Activated B cell treated with CpG ODN at 0.5 μM for 24 hours (primary cell): ENCODE results near the gene CYSTM1. TPM values are rescaled to one million over a fixed set of nuclear protein-coding genes. Genes with fewer than 3 reads are reported as not detected.
A peak's percentile ranks its signal among the peaks of the same experiment; 100 is the strongest.

ENCODE experiments used
- ATAC-seq: fragments of 200-7000 bp; cut with Tn5 transposase; one replicate; pipeline ENCODE4 v1.10.0; 2021; ENCODE audit warnings: low read depth, mild to moderate bottlenecking, moderate library complexity
- CTCF ChIA-PET: fragments of 350-600 bp; sonication (Branson Sonifier 250); formaldehyde crosslinking; loops from one replicate; lab custom pipeline; 2021; ENCODE audit warnings: antibody characterized with exemption; lab: Charles Lee
- POLR2A ChIA-PET: fragments of 350-600 bp; sonication (Branson Sonifier 250); formaldehyde crosslinking; loops from one replicate; lab custom pipeline; 2021; ENCODE audit warnings: antibody characterized with exemption; lab: Charles Lee
- DNase-seq: peaks from one replicate; pipeline ENCODE4 v3.0.0; 2022
- H3K27ac Mint-ChIP-seq: one replicate; pipeline ENCODE4 v1.8.0; 2020; ENCODE audit warnings: mixed read lengths
- H3K27me3 Mint-ChIP-seq: one replicate; pipeline ENCODE4 v1.8.0; 2021; ENCODE audit warnings: mixed read lengths
- H3K36me3 Mint-ChIP-seq: one replicate; pipeline ENCODE4 v1.8.0; 2021; ENCODE audit warnings: low read depth, mixed read lengths
- H3K4me1 Mint-ChIP-seq: one replicate; pipeline ENCODE4 v1.8.0; 2021; ENCODE audit warnings: mixed read lengths
- H3K4me3 Mint-ChIP-seq: one replicate; pipeline ENCODE4 v1.8.0; 2020; ENCODE audit warnings: mild to moderate bottlenecking, mixed read lengths
- H3K9me3 Mint-ChIP-seq: one replicate; pipeline ENCODE4 v1.8.0; 2020; ENCODE audit warnings: mixed read lengths
- CTCF ChIP-seq: fragments of 200-600 bp; IDR thresholded peaks from one replicate; pipeline ENCODE4 v1.8.0; 2022; ENCODE audit warnings: antibody characterized with exemption, mild to moderate bottlenecking
- intact Hi-C: fragments of 100-400 bp; cut with micrococcal nuclease; formaldehyde crosslinking; loops from one replicate; pipeline ENCODE4 v1.15.1; 2024
- total RNA-seq: library from RNA; stranded (reverse); gene quantifications from 2 replicates; pipeline ENCODE4 v1.2.3, GENCODE V29; 2022

Gene CYSTM1
- total RNA-seq, 1 donor from 2014 or later, result 20.1 TPM

- DNase-seq (no peak), ATAC-seq (no peak)
- no peak for TF ChIP-seq CTCF
- peaks cover 21% of the 10 kb centered on the region for H3K36me3 Mint-ChIP-seq
- intact Hi-C loops, result no loop called here
- H3K4me3 Mint-ChIP-seq, result no peak overlapping the region
- CTCF ChIA-PET, result interaction anchor here (1.3 kb wide), 1 partner anchor 96 kb away, joined by 5 read pairs; the partner anchor contains the start of gene HBEGF
- POLR2A ChIA-PET, result no interaction called here
- peaks cover 33% of the 10 kb centered on the region for H3K4me1 Mint-ChIP-seq
- H3K9me3 Mint-ChIP-seq, result no peaks in the 10 kb centered on the region
- H3K27ac Mint-ChIP-seq, result no peak overlapping the region
- no peaks in the 10 kb centered on the region for H3K27me3 Mint-ChIP-seq
Measured at GRCh38 chr5:140250386-140250785, 75.4 kb downstream of the CYSTM1 start.

GRCh38 chr5:140251527-140251973 is 76.6 kb downstream of the CYSTM1 start:
- H3K4me3 Mint-ChIP-seq, result no peak overlapping the region
- intact Hi-C loops, result no loop called here
- ATAC-seq (peak; percentile 85), DNase-seq (no peak)
- H3K27me3 Mint-ChIP-seq, result no peaks in the 10 kb centered on the region
- no peak for TF ChIP-seq CTCF
- H3K36me3 Mint-ChIP-seq, result peaks cover 14% of the 10 kb centered on the region
- ChIA-PET POLR2A (no interaction called here), CTCF (interaction anchor here (1.2 to 1.3 kb wide), 2 partner anchors 95 to 100 kb away, joined by 3 to 5 read pairs; partner anchors contain the start of gene HBEGF)
- H3K4me1 Mint-ChIP-seq, result peaks cover 30% of the 10 kb centered on the region
- peak overlapping the region; percentile 54 for H3K27ac Mint-ChIP-seq
- H3K9me3 Mint-ChIP-seq, result no peaks in the 10 kb centered on the region

- H3K27ac Mint-ChIP-seq, result no peak overlapping the region
- intact Hi-C loops, result no loop called here
- peaks cover 18% of the 10 kb centered on the region for H3K36me3 Mint-ChIP-seq
- no peak overlapping the region for H3K4me3 Mint-ChIP-seq
- no peak for ATAC-seq
- no peak for DNase-seq
- H3K27me3 Mint-ChIP-seq, result no peaks in the 10 kb centered on the region
- no peaks in the 10 kb centered on the region for H3K9me3 Mint-ChIP-seq
- ChIA-PET CTCF (no interaction called here), POLR2A (no interaction called here)
- H3K4me1 Mint-ChIP-seq, result peaks cover 30% of the 10 kb centered on the region
- no peak for TF ChIP-seq CTCF
Measured at GRCh38 chr5:140252470-140253126, 77.6 kb downstream of the CYSTM1 start.

GRCh38 chr5:140253985-140254384 is 79.0 kb downstream of the CYSTM1 start:
- peaks cover 30% of the 10 kb centered on the region for H3K36me3 Mint-ChIP-seq
- TF ChIP-seq CTCF, result no peak
- H3K27me3 Mint-ChIP-seq, result no peaks in the 10 kb centered on the region
- ChIA-PET CTCF (interaction anchor here (5.2 kb wide), 1 partner anchor 10 kb away, joined by 19 read pairs; no protein-coding TSS in a partner anchor), POLR2A (no interaction called here)
- intact Hi-C loops, result no loop called here
- H3K4me3 Mint-ChIP-seq, result no peak overlapping the region
- H3K4me1 Mint-ChIP-seq, result peaks cover 29% of the 10 kb centered on the region
- ATAC-seq (no peak), DNase-seq (no peak)
- no peaks in the 10 kb centered on the region for H3K9me3 Mint-ChIP-seq
- H3K27ac Mint-ChIP-seq, result no peak overlapping the region

- DNase-seq (no peak), ATAC-seq (no peak)
- Mint-ChIP-seq H3K4me3 (no peak overlapping the region), H3K9me3 (no peaks in the 10 kb centered on the region), H3K4me1 (peaks cover 14% of the 10 kb centered on the region), H3K27ac (no peak overlapping the region), H3K27me3 (no peaks in the 10 kb centered on the region), H3K36me3 (peaks cover 28% of the 10 kb centered on the region)
- POLR2A ChIA-PET, result no interaction called here
- no peak for TF ChIP-seq CTCF
- CTCF ChIA-PET, result interaction anchor here (5.2 kb wide), 1 partner anchor 11 kb away, joined by 19 read pairs; no protein-coding TSS in a partner anchor
- intact Hi-C loops, result no loop called here
Measured at GRCh38 chr5:140255460-140256157, 80.6 kb downstream of the CYSTM1 start.
